Kidney epithelial cell (primary cell): Measurements from ENCODE around the gene ALG1. TPM values are rescaled to one million over a fixed set of nuclear protein-coding genes. Genes with fewer than 3 reads are reported as not detected.

Experiments used
- total RNA-seq: library from RNA; depleted of rRNA; stranded (reverse); fragments of >200 nt; gene quantifications from 2 replicates; pipeline ENCODE4 v1.2.3, GENCODE V29; 2015

ALG1 gene
- total RNA-seq, 1 donor from 2014 or later: 33.0 TPM

Other genes with a start within 250 kb of the ALG1 start
- gene GLYR1, start 224.6 kb upstream of the ALG1 start, total RNA-seq: 42.7 and 57.5 TPM in 2 replicates
- gene UBN1, start 224.4 kb upstream of the ALG1 start, total RNA-seq: 33.3 and 40.8 TPM in 2 replicates
- 25.5 and 26.5 TPM in 2 replicates for gene PPL, start 134.7 kb upstream of the ALG1 start, total RNA-seq
- not detected in 2 replicates for gene SEC14L5, start 113.5 kb upstream of the ALG1 start, total RNA-seq
- 40.0 and 59.9 TPM in 2 replicates for gene NAGPA, start 37.9 kb upstream of the ALG1 start, total RNA-seq
- 1.0 TPM in 1 of 2 replicates, not detected in the other for gene C16orf89, start 5.9 kb upstream of the ALG1 start, total RNA-seq
- gene EEF2KMT, start 26.0 kb downstream of the ALG1 start, total RNA-seq: 7.8 and 16.8 TPM in 2 replicates